ENCODE data around the gene MKRN2OS. TPM values are rescaled to one million over a fixed set of nuclear protein-coding genes. Genes with fewer than 3 reads are reported as not detected.

MKRN2OS gene, protein sequence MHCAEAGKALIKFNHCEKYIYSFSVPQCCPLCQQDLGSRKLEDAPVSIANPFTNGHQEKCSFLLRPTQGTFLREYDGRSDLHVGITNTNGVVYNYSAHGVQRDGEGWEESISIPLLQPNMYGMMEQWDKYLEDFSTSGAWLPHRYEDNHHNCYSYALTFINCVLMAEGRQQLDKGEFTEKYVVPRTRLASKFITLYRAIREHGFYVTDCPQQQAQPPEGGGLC
- not detected for polyA plus RNA-seq (2012; ENCODE audit: insufficient read length, low read depth)

DNA sequence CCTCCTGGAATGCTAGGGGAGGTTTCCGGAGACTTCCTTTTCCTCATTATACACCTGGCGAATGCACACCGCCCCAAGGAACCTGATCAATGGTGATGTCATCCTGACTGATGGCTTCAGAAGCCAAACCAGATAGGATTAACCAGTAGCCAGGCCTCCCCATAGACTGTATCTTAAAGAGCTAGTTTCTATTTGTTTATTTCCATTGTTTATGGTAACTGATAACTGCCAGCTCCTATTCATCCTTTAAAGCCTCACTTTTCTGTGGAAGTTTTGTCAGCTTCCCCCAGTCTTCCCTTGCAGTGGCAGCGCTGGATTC, at the start of gene MKRN2OS:
MKRN2OS (minus strand) TSS at position 27 of the 319 bp plus-strand sequence. CDS start 35 bp downstream, outside the sequence.
- TF ChIP-seq FOXP2 (optimal IDR thresholded peaks at IDR 0.05; ENCODE audit: borderline replicate concordance, extremely low read depth, extremely low read length, insufficient read depth) (no peak), POLR2AphosphoS5 (IDR thresholded peaks at IDR 0.05; ENCODE audit: low read depth, low read length) (no peak), TAF1 (IDR thresholded peaks at IDR 0.05; ENCODE audit: borderline replicate concordance, insufficient read depth, low read length) (no peak), SIN3A (IDR thresholded peaks at IDR 0.05; ENCODE audit: borderline replicate concordance, insufficient read depth, low read length) (no peak)
- TF ChIP-seq, protein P1, sequence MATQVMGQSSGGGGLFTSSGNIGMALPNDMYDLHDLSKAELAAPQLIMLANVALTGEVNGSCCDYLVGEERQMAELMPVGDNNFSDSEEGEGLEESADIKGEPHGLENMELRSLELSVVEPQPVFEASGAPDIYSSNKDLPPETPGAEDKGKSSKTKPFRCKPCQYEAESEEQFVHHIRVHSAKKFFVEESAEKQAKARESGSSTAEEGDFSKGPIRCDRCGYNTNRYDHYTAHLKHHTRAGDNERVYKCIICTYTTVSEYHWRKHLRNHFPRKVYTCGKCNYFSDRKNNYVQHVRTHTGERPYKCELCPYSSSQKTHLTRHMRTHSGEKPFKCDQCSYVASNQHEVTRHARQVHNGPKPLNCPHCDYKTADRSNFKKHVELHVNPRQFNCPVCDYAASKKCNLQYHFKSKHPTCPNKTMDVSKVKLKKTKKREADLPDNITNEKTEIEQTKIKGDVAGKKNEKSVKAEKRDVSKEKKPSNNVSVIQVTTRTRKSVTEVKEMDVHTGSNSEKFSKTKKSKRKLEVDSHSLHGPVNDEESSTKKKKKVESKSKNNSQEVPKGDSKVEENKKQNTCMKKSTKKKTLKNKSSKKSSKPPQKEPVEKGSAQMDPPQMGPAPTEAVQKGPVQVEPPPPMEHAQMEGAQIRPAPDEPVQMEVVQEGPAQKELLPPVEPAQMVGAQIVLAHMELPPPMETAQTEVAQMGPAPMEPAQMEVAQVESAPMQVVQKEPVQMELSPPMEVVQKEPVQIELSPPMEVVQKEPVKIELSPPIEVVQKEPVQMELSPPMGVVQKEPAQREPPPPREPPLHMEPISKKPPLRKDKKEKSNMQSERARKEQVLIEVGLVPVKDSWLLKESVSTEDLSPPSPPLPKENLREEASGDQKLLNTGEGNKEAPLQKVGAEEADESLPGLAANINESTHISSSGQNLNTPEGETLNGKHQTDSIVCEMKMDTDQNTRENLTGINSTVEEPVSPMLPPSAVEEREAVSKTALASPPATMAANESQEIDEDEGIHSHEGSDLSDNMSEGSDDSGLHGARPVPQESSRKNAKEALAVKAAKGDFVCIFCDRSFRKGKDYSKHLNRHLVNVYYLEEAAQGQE (IDR thresholded peaks at IDR 0.05; ENCODE audit: insufficient read depth in 1 of 2, low read depth in 2 of 2, low read length in 2 of 2), result no peak

DNA sequence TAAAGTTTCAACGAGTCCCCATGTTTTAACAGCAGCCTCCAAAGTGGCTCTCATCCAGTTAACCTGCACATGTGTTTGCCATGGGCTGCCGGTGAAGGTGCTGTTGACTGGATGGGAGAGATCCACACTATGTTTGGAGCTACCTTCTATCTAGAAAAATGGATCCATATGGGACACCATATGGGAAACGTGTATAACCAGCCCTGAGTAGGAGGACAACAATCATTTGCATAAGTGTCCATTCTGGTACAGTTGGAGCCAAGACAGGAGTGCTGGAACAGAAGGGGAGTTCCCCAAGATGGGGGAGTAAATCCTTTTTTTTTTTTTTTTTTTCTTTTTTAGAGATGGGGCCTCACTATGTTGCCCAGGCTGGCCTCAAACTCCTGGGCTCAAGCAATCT, 48.2 kb upstream of the MKRN2OS start:
- TF ChIP-seq SIN3A (IDR thresholded peaks at IDR 0.05; ENCODE audit: borderline replicate concordance, insufficient read depth, low read length), result no peak
- TF ChIP-seq POLR2AphosphoS5 (IDR thresholded peaks at IDR 0.05; ENCODE audit: low read depth, low read length), result no peak
- no peak for TF ChIP-seq FOXP2 (optimal IDR thresholded peaks at IDR 0.05; ENCODE audit: borderline replicate concordance, extremely low read depth, extremely low read length, insufficient read depth)
- TF ChIP-seq, protein P1 (IDR thresholded peaks at IDR 0.05; ENCODE audit: insufficient read depth in 1 of 2, low read depth in 2 of 2, low read length in 2 of 2), result no peak
- TF ChIP-seq TAF1 (IDR thresholded peaks at IDR 0.05; ENCODE audit: borderline replicate concordance, insufficient read depth, low read length), result no peak

DNA sequence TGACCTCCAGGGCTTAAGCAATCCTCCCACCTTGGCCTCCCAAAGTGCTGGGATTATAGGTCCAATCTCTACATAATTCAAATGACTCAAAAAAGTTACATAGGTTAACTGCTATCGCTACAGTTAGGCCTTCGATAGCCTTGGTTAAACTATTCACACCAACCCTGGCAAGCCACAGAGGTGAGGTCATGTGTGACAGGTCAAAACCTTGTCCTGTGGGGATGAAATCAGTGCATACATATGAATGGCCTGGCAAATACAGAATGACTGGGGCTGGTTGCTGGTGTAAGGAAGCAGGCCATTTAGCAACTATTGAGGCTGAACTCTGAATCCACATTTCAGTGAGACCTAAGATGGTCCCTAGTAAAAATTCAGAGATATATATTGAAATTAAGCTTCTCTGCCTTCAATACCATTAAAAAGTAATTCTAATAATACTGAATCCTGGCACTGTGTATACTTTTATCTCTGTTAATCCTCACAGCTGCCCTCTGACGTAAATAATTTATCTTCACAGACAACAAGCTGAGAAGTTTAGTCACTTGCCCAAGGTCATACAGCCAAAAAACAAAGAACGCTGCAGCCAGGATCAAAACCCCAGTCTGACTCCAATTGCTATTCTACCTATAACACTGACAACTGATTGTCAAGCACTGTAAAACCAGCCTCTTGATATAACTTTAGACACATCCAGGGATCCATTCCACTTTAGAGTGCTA, 46.9 kb upstream of the MKRN2OS start:
- no peak for TF ChIP-seq POLR2AphosphoS5 (IDR thresholded peaks at IDR 0.05; ENCODE audit: low read depth, low read length)
- no peak for TF ChIP-seq FOXP2 (optimal IDR thresholded peaks at IDR 0.05; ENCODE audit: borderline replicate concordance, extremely low read depth, extremely low read length, insufficient read depth)
- TF ChIP-seq SIN3A (IDR thresholded peaks at IDR 0.05; ENCODE audit: borderline replicate concordance, insufficient read depth, low read length), result no peak

DNA sequence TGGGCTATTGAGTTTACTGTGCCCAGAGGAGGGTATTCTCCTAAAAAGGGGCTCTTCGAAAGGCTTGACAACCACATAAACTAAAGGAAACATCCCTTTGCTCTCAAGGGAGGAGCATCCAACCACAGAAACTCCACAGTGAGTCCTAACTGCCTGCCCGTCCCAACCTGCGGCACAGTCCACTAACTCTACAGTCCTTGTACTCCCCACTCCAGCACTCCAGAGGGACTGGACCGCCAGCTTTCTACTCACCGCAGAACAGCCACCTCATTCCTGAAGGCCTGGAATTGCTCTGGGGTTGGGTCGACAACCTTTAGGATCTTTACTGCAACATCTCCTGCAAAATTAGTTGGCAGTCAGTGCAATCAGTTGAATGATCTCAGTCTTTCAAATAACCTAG, 46.2 kb upstream of the MKRN2OS start:
- TF ChIP-seq FOXP2 (optimal IDR thresholded peaks at IDR 0.05; ENCODE audit: borderline replicate concordance, extremely low read depth, extremely low read length, insufficient read depth) (no peak), SIN3A (IDR thresholded peaks at IDR 0.05; ENCODE audit: borderline replicate concordance, insufficient read depth, low read length) (no peak), POLR2AphosphoS5 (IDR thresholded peaks at IDR 0.05; ENCODE audit: low read depth, low read length) (no peak), TAF1 (IDR thresholded peaks at IDR 0.05; ENCODE audit: borderline replicate concordance, insufficient read depth, low read length) (no peak)
- TF ChIP-seq, protein P1 (IDR thresholded peaks at IDR 0.05; ENCODE audit: insufficient read depth in 1 of 2, low read depth in 2 of 2, low read length in 2 of 2), result no peak

DNA sequence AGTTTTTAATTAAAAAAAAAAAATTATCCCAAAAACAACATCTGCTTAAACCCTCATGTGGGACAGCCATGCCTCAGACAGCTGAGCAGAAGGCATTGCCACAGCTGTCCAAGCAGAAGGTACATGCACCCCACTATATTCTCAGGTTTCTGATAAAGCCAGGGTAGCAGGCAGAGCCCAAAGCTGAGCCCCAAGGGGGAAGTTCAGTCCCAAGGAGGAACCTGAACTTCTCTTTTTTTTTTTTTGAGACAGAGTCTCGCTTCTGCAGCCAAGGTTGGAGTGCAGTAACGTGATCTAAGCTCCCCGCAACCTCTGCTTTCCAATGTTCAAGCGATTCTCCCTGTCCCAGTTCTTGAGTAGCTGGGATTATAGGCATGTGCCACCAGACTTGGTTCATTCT, 44.8 kb upstream of the MKRN2OS start:
- TF ChIP-seq TAF1 (IDR thresholded peaks at IDR 0.05; ENCODE audit: borderline replicate concordance, insufficient read depth, low read length) (no peak), FOXP2 (optimal IDR thresholded peaks at IDR 0.05; ENCODE audit: borderline replicate concordance, extremely low read depth, extremely low read length, insufficient read depth) (no peak), POLR2AphosphoS5 (IDR thresholded peaks at IDR 0.05; ENCODE audit: low read depth, low read length) (no peak), SIN3A (IDR thresholded peaks at IDR 0.05; ENCODE audit: borderline replicate concordance, insufficient read depth, low read length) (no peak)
- TF ChIP-seq, protein P1 (IDR thresholded peaks at IDR 0.05; ENCODE audit: insufficient read depth in 1 of 2, low read depth in 2 of 2, low read length in 2 of 2), result no peak

Measured in PFSK-1 (cell line).